ENCODE measurements around the gene TTC17.

DNA sequence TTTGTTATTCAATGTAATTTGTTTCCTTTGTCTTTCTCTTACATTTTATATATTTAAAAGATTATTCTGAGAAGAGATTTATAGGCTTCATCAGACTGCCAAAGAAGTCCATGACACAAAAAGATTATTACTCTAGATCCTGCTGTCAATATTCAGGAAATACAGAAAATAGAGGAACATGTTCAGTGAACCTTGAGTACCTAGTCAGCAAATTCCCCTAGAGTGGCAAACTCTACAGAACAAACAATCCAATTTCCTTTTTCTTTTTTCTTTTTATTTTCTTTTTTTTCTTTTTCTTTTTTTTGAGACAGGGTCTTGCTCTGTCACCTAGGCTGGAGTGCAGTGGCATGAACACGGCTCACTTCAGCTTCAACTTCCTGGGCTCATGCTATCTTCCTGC is 23.9 kb downstream of the TTC17 start:
- TF ChIP-seq, protein P1, sequence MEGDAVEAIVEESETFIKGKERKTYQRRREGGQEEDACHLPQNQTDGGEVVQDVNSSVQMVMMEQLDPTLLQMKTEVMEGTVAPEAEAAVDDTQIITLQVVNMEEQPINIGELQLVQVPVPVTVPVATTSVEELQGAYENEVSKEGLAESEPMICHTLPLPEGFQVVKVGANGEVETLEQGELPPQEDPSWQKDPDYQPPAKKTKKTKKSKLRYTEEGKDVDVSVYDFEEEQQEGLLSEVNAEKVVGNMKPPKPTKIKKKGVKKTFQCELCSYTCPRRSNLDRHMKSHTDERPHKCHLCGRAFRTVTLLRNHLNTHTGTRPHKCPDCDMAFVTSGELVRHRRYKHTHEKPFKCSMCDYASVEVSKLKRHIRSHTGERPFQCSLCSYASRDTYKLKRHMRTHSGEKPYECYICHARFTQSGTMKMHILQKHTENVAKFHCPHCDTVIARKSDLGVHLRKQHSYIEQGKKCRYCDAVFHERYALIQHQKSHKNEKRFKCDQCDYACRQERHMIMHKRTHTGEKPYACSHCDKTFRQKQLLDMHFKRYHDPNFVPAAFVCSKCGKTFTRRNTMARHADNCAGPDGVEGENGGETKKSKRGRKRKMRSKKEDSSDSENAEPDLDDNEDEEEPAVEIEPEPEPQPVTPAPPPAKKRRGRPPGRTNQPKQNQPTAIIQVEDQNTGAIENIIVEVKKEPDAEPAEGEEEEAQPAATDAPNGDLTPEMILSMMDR (IDR thresholded peaks at IDR 0.05; ENCODE audit: low read depth, low read length, missing input control), result no peak
- TF ChIP-seq SP1 (IDR thresholded peaks at IDR 0.05), result no peak
- TF ChIP-seq, protein P2, sequence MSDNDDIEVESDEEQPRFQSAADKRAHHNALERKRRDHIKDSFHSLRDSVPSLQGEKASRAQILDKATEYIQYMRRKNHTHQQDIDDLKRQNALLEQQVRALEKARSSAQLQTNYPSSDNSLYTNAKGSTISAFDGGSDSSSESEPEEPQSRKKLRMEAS (IDR thresholded peaks at IDR 0.05), result no peak
- no peak for TF ChIP-seq NR2F2 (IDR thresholded peaks at IDR 0.05)
- TF ChIP-seq TAF1 (conservative IDR thresholded peaks at IDR 0.05), result no peak
- TF ChIP-seq, protein P3, sequence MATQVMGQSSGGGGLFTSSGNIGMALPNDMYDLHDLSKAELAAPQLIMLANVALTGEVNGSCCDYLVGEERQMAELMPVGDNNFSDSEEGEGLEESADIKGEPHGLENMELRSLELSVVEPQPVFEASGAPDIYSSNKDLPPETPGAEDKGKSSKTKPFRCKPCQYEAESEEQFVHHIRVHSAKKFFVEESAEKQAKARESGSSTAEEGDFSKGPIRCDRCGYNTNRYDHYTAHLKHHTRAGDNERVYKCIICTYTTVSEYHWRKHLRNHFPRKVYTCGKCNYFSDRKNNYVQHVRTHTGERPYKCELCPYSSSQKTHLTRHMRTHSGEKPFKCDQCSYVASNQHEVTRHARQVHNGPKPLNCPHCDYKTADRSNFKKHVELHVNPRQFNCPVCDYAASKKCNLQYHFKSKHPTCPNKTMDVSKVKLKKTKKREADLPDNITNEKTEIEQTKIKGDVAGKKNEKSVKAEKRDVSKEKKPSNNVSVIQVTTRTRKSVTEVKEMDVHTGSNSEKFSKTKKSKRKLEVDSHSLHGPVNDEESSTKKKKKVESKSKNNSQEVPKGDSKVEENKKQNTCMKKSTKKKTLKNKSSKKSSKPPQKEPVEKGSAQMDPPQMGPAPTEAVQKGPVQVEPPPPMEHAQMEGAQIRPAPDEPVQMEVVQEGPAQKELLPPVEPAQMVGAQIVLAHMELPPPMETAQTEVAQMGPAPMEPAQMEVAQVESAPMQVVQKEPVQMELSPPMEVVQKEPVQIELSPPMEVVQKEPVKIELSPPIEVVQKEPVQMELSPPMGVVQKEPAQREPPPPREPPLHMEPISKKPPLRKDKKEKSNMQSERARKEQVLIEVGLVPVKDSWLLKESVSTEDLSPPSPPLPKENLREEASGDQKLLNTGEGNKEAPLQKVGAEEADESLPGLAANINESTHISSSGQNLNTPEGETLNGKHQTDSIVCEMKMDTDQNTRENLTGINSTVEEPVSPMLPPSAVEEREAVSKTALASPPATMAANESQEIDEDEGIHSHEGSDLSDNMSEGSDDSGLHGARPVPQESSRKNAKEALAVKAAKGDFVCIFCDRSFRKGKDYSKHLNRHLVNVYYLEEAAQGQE (IDR thresholded peaks at IDR 0.05), result no peak
- no peak for TF ChIP-seq GABPA (IDR thresholded peaks at IDR 0.05 in 1 of 2, conservative IDR thresholded peaks at IDR 0.05 in 1 of 2)
- TF ChIP-seq RAD21 (IDR thresholded peaks at IDR 0.05), result no peak
- no peak for TF ChIP-seq JUND (IDR thresholded peaks at IDR 0.05)
- TF ChIP-seq, protein P4, sequence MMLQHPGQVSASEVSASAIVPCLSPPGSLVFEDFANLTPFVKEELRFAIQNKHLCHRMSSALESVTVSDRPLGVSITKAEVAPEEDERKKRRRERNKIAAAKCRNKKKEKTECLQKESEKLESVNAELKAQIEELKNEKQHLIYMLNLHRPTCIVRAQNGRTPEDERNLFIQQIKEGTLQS (IDR thresholded peaks at IDR 0.05), result no peak

Data from liver (tissue), 3 donors.